HepG2 (cell line): Measurements from ENCODE around the gene CCDC106. TPM values are rescaled to one million over a fixed set of nuclear protein-coding genes. Genes with fewer than 3 reads are reported as not detected.

Experiments
- ARNT ChIP-seq: fragments of 450-650 bp; IDR thresholded peaks from 2 replicates; pipeline ENCODE4 v1.6.1; 2017
- ARNT2 ChIP-seq: sonication (generic); formaldehyde crosslinking; IDR thresholded peaks from 2 replicates; pipeline ENCODE4 v1.8.0; 2022; ENCODE audit warnings: mild to moderate bottlenecking, low read depth, missing genetic modification reagents, moderate library complexity
- BRCA1 ChIP-seq: sonication (generic); formaldehyde crosslinking; IDR thresholded peaks from 2 replicates; pipeline ENCODE4 v1.4.0; 2020; ENCODE audit warnings: missing genetic modification reagents
- CENPX ChIP-seq: sonication (generic); formaldehyde crosslinking; IDR thresholded peaks from 2 replicates; pipeline ENCODE4 v1.9.0; 2021; ENCODE audit warnings: mild to moderate bottlenecking, missing genetic modification reagents, moderate library complexity
- CHD4 ChIP-seq: fragments of 200-600 bp; sonication (generic); IDR thresholded peaks from 2 replicates; pipeline ENCODE4 v1.7.0; 2017; ENCODE audit warnings: mild to moderate bottlenecking, low read length, borderline replicate concordance
- DNMT1 ChIP-seq: sonication (generic); formaldehyde crosslinking; IDR thresholded peaks from 2 replicates; pipeline ENCODE4 v1.5.1; 2020; ENCODE audit warnings: mild to moderate bottlenecking, missing genetic modification reagents
- HNRNPK ChIP-seq: fragments of 200-400 bp; formaldehyde crosslinking; IDR thresholded peaks from 2 replicates; pipeline ENCODE4 v1.6.1; 2018; ENCODE audit warnings: low read length, low read depth, moderate library complexity, mild to moderate bottlenecking; ENCODE audit not compliant: poor library complexity, severe bottlenecking
- RFXAP ChIP-seq: sonication (generic); formaldehyde crosslinking; IDR thresholded peaks from 2 replicates; pipeline ENCODE4 v1.4.0; 2020; ENCODE audit warnings: missing genetic modification reagents, borderline replicate concordance
- SKI ChIP-seq: fragments of 450-650 bp; IDR thresholded peaks from one replicate; pipeline ENCODE4 v1.6.1; 2018; ENCODE audit warnings: mild to moderate bottlenecking; ENCODE audit not compliant: partially characterized antibody
- SKIL ChIP-seq: sonication (generic); formaldehyde crosslinking; IDR thresholded peaks from 2 replicates; pipeline ENCODE4 v1.8.0; 2022; ENCODE audit warnings: missing genetic modification reagents, mild to moderate bottlenecking, moderate library complexity, borderline replicate concordance
- SP2 ChIP-seq: sonication (generic); formaldehyde crosslinking; IDR thresholded peaks from 2 replicates; pipeline ENCODE4 v1.5.1; 2020; ENCODE audit warnings: mild to moderate bottlenecking, missing genetic modification reagents
- TCF7L2 ChIP-seq: IDR thresholded peaks from 2 replicates; pipeline ENCODE4 v1.6.1; 2011; ENCODE audit warnings: mild to moderate bottlenecking, low read depth, low read length, moderate library complexity
- THAP11 ChIP-seq: IDR thresholded peaks from 2 replicates; pipeline ENCODE4 v1.6.1; 2016; ENCODE audit warnings: missing biosample characterization, missing genetic modification reagents
- TRAFD1 ChIP-seq: sonication (generic); formaldehyde crosslinking; IDR thresholded peaks from 2 replicates; pipeline ENCODE4 v1.5.1; 2020; ENCODE audit warnings: missing genetic modification reagents, mild to moderate bottlenecking, borderline replicate concordance
- WIZ ChIP-seq: sonication (generic); formaldehyde crosslinking; IDR thresholded peaks from 2 replicates; pipeline ENCODE4 v1.5.1; 2020; ENCODE audit warnings: mild to moderate bottlenecking, missing genetic modification reagents
- ZNF30 ChIP-seq: sonication (generic); formaldehyde crosslinking; IDR thresholded peaks from 2 replicates; pipeline ENCODE4 v1.5.0; 2020; ENCODE audit warnings: mild to moderate bottlenecking, missing genetic modification reagents
- ZNF329 ChIP-seq: sonication (generic); formaldehyde crosslinking; IDR thresholded peaks from 2 replicates; pipeline ENCODE4 v1.9.0; 2021; ENCODE audit warnings: low read depth, mild to moderate bottlenecking, missing genetic modification reagents
- ZNF383 ChIP-seq: sonication (generic); formaldehyde crosslinking; IDR thresholded peaks from 2 replicates; pipeline ENCODE4 v1.4.0; 2020; ENCODE audit warnings: missing genetic modification reagents, mild to moderate bottlenecking, borderline replicate concordance
- ZNF430 ChIP-seq: sonication (generic); formaldehyde crosslinking; IDR thresholded peaks from 2 replicates; pipeline ENCODE4 v1.9.0; 2021; ENCODE audit warnings: mild to moderate bottlenecking, missing genetic modification reagents
- ZNF547 ChIP-seq: sonication (generic); formaldehyde crosslinking; IDR thresholded peaks from 2 replicates; pipeline ENCODE4 v1.5.1; 2020; ENCODE audit warnings: mild to moderate bottlenecking, missing genetic modification reagents
- ZNF576 ChIP-seq: sonication (generic); formaldehyde crosslinking; IDR thresholded peaks from 2 replicates; pipeline ENCODE4 v1.4.0; 2020; ENCODE audit warnings: mild to moderate bottlenecking, missing genetic modification reagents
- ZNF598 ChIP-seq: sonication (generic); formaldehyde crosslinking; IDR thresholded peaks from 2 replicates; pipeline ENCODE4 v1.5.1; 2020; ENCODE audit warnings: mild to moderate bottlenecking, missing genetic modification reagents, borderline replicate concordance
- ZNF691 ChIP-seq: sonication (generic); formaldehyde crosslinking; IDR thresholded peaks from 2 replicates; pipeline ENCODE4 v1.4.0; 2020; ENCODE audit warnings: missing genetic modification reagents, low read depth, mild to moderate bottlenecking, borderline replicate concordance
- ZNF704 ChIP-seq: sonication (generic); formaldehyde crosslinking; IDR thresholded peaks from 2 replicates; pipeline ENCODE4 v1.8.1; 2023; ENCODE audit warnings: mild to moderate bottlenecking, inconsistent platforms, moderate library complexity, missing genetic modification reagents, borderline replicate concordance
- polyA plus RNA-seq, 8 experiments: library from polyadenylated mRNA; depleted of rRNA in 3 of 8; stranded (reverse) in 7 of 8; unstranded in 1 of 8; fragments of >200 nt; fragmentation: Illumina TruSeq in 4 of 8; extraction: Trizol in 4 of 8; gene quantifications; 2 replicates each; pipeline versions ENCODE4 v1.2.1 to v1.2.3, GENCODE V29; 2011 to 2016; ENCODE audit warnings: low read depth in 4 of 8, missing spikeins in 1 of 8, mixed read lengths in 1 of 8; ENCODE audit not compliant: insufficient read depth in 1 of 8
- total RNA-seq, 5 experiments: library from RNA; depleted of rRNA; stranded (reverse); fragments of >200 nt; fragmentation: Illumina TruSeq; extraction: Trizol; gene quantifications; 2 replicates each; pipeline ENCODE4 v1.2.3, GENCODE V29; 2016; ENCODE audit warnings: low read depth in 1 of 5

The CCDC106 gene
- total and polyA plus RNA-seq, 2 of the 13 experiments (the other 11 are each of a cell fraction or from before 2014, with no cell fraction given) = 4.7 to 8.8 TPM

- TF ChIP-seq SKI = no peak
- TF ChIP-seq CENPX (CRISPR knock-in tag) = no peak
- TF ChIP-seq DNMT1 (CRISPR knock-in tag) = no peak
- peak; percentile 1; the same call in 1 of the 2 replicates for TF ChIP-seq RFXAP
- TF ChIP-seq ARNT2 (CRISPR knock-in tag) = no peak
- TF ChIP-seq ZNF576 = no peak
- TF ChIP-seq ZNF329 (CRISPR knock-in tag) = no peak
- 0 out of 2 replicates have a peak, but pooled peaks have one; percentile 29 for TF ChIP-seq WIZ
- TF ChIP-seq ZNF30 (CRISPR knock-in tag) = no peak
- TF ChIP-seq TCF7L2 = no peak
- peak; percentile 20; the same call in 1 of the 2 replicates for TF ChIP-seq ZNF547
- TF ChIP-seq SKIL (CRISPR knock-in tag) = no peak
- peak; percentile 18; the same call in 1 of the 2 replicates for TF ChIP-seq THAP11 (CRISPR knock-in tag)
- no peak for TF ChIP-seq ZNF691 (CRISPR knock-in tag)
- no peak for TF ChIP-seq TRAFD1
- no peak for TF ChIP-seq ZNF598 (CRISPR knock-in tag)
- no peak for TF ChIP-seq ZNF383
- no peak for TF ChIP-seq ARNT
- no peak for TF ChIP-seq CHD4
- peak; percentile 59 for TF ChIP-seq SP2
- peak; percentile 73 for TF ChIP-seq HNRNPK
- no peak for TF ChIP-seq ZNF704
- no peak for TF ChIP-seq BRCA1 (CRISPR knock-in tag)
- TF ChIP-seq ZNF430 = peak; percentile 82
Observed at GRCh38 chr19:55599842-55600661, 48.0 kb upstream of the CCDC106 start, which contains the start of gene ZNF524 (continued).
